Cardiac muscle cell (in vitro differentiated cells and primary cell): ENCODE data around the gene LNPEP. TPM values are rescaled to one million over a fixed set of nuclear protein-coding genes. Genes with fewer than 3 reads are reported as not detected.

Experiments
- DNase-seq, 2 donors: peaks; one replicate each; pipeline versions ENCODE4 v3.0.0 to v3.0.0-alpha.2; 2010 to 2017; ENCODE audit warnings: low read depth in 1 of 2, low spot score in 1 of 2
- H3K27ac ChIP-seq: fragments of 200-600 bp; sonication (generic); 2 replicates; pipeline ENCODE4 v1.5.1; 2016
- H3K27me3 ChIP-seq: fragments of 200-600 bp; sonication (generic); 2 replicates; pipeline ENCODE4 v1.6.0; 2016; ENCODE audit warnings: control low read depth
- H3K36me3 ChIP-seq: fragments of 200-600 bp; sonication (generic); 2 replicates; pipeline ENCODE4 v1.5.1; 2016; ENCODE audit warnings: control low read depth
- H3K4me1 ChIP-seq: fragments of 200-600 bp; sonication (generic); 2 replicates; pipeline ENCODE4 v1.8.1; 2017; ENCODE audit warnings: low read depth, mild to moderate bottlenecking, mixed run types
- H3K4me3 ChIP-seq: fragments of 200-600 bp; sonication (generic); 2 replicates; pipeline ENCODE4 v1.5.1; 2016; ENCODE audit warnings: mild to moderate bottlenecking
- H3K9me3 ChIP-seq: fragments of 200-600 bp; sonication (generic); 2 replicates; pipeline ENCODE4 v1.5.1; 2017; ENCODE audit warnings: low read depth, mild to moderate bottlenecking, control low read depth
- CTCF ChIP-seq: IDR thresholded peaks from 2 replicates; pipeline ENCODE4 v1.5.1; 2012; ENCODE audit warnings: low read depth, mild to moderate bottlenecking, low read length
- polyA plus RNA-seq: library from polyadenylated mRNA; unstranded; fragments of >200 nt; fragmentation: Nextera tagmentation; extraction: Ambion mirVana; gene quantifications from 2 replicates; pipeline ENCODE4 v1.2.1, GENCODE V29; 2016
- total RNA-seq: library from RNA; depleted of rRNA; stranded (reverse); fragments of >200 nt; gene quantifications from 2 replicates; pipeline ENCODE4 v1.2.3, GENCODE V29; 2016

Gene LNPEP
- total and polyA plus RNA-seq, 2 experiments from 2014 or later, result 11.2 to 41.0 TPM

GRCh38 chr5:97000391-97000790 is 64.5 kb downstream of the LNPEP start:
- Histone ChIP-seq H3K27ac (no peak overlapping the region), H3K4me3 (no peak overlapping the region), H3K36me3 (peaks cover 16% of the 10 kb centered on the region), H3K9me3 (no peaks in the 10 kb centered on the region), H3K27me3 (no peaks in the 10 kb centered on the region), H3K4me1 (no peaks in the 10 kb centered on the region)
- DNase-seq, result no peak
- TF ChIP-seq CTCF, result no peak

DNA sequence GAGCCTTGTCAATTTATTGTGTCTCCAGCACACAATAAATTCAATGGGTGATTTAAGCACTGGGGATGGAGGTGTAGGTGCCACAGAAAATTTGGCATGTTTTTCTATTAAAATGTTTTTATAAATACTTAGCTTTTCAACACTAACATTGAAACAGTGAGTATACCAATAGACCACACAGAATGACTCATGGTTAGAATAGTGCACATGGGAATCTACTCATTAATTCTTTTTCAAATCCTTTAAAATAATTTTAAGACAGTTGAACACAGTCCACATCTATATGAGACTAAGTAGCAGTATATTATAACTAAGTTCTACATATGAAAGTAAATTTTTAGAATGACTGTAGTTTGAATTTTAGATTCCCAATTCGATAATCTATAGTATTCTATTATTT is 67.1 kb downstream of the LNPEP start:
- no peaks in the 10 kb centered on the region for H3K27me3 ChIP-seq
- no peak for TF ChIP-seq CTCF
- no peak overlapping the region for H3K27ac ChIP-seq

GRCh38 chr5:97004423-97005060 is 68.7 kb downstream of the LNPEP start:
- no peak for TF ChIP-seq CTCF
- no peak overlapping the region for H3K4me3 ChIP-seq
- no peak for DNase-seq
- no peaks in the 10 kb centered on the region for H3K27me3 ChIP-seq
- H3K27ac ChIP-seq, result no peak overlapping the region
- H3K36me3 ChIP-seq, result peaks cover 25% of the 10 kb centered on the region
- H3K9me3 ChIP-seq, result no peaks in the 10 kb centered on the region
- H3K4me1 ChIP-seq, result peaks cover 5% of the 10 kb centered on the region

More for the DNA sequence above, 67.1 kb downstream of the LNPEP start:
- Histone ChIP-seq H3K4me1 (no peaks in the 10 kb centered on the region), H3K36me3 (peaks cover 25% of the 10 kb centered on the region), H3K4me3 (no peak overlapping the region), H3K9me3 (no peaks in the 10 kb centered on the region)
- DNase-seq, result no peak

GRCh38 chr5:97006454-97007060 is 70.7 kb downstream of the LNPEP start:
- no peak for DNase-seq
- peaks cover 10% of the 10 kb centered on the region for H3K4me1 ChIP-seq
- no peaks in the 10 kb centered on the region for H3K9me3 ChIP-seq
- TF ChIP-seq CTCF, result no peak
- no peak overlapping the region for H3K27ac ChIP-seq
- H3K36me3 ChIP-seq, result peaks cover 30% of the 10 kb centered on the region
- H3K4me3 ChIP-seq, result no peak overlapping the region
- H3K27me3 ChIP-seq, result no peaks in the 10 kb centered on the region

DNA sequence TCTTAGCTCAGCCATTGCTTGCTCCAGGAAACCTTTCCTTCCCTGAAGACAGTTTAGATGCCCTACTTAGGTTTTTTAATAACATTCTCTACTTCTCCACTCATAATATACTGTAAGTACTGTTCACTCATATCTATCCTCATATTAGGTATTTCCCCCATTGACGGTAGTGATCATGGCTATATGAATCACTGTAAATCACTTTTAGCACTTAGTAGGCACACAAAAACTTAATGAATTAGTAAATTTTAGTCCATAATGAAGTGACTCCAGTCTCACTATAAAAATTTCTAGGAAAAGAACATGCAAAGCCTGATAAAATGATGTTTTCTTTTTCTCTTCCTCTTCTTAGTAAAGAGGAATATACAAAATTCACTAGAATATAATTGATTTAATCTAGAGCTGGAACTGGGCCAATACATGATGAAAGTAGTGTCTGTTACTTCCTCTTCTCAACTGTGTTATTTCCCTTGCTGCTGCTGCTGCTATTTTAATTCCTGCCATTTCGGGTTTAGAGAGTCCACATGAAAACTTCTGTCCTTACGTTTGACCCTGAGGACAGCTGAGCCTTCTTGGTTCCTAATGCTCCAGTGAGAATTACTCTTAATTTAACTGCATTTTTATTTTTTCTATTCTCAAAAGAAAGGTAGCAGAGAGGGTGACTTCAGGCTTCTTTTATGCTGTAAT is 73.5 kb downstream of the LNPEP start:
- TF ChIP-seq CTCF, result no peak
- DNase-seq, result peak; percentile 4 to 52
- H3K27me3 ChIP-seq, result no peaks in the 10 kb centered on the region
- no peak overlapping the region for H3K4me3 ChIP-seq
- peaks cover 31% of the 10 kb centered on the region for H3K36me3 ChIP-seq
- H3K27ac ChIP-seq, result peak overlapping the region; percentile 68
- peaks cover 10% of the 10 kb centered on the region for H3K4me1 ChIP-seq
- no peaks in the 10 kb centered on the region for H3K9me3 ChIP-seq
